Sigmoid colon (tissue), 4 donors: Measurements from ENCODE around the gene KAZN.

Experiments
- EP300 ChIP-seq, 4 donors: sonication (generic); formaldehyde crosslinking; IDR thresholded peaks; one replicate each; pipeline ENCODE4 v1.6.1; 2017; ENCODE audit warnings: antibody characterized with exemption in 4 of 4
- POLR2AphosphoS5 ChIP-seq, 4 donors: sonication (generic); formaldehyde crosslinking; IDR thresholded peaks; one replicate each; pipeline ENCODE4 v1.6.1; 2017; ENCODE audit warnings: antibody characterized with exemption in 4 of 4
- TF ChIP-seq, protein P1 (sequence below), 4 experiments: fragments of 450-650 bp in 3 of 4; fragments of 200-600 bp in 1 of 4; IDR thresholded peaks; one replicate each; pipeline ENCODE4 v1.5.1; 2016 to 2019; ENCODE audit warnings: antibody characterized with exemption in 4 of 4, mild to moderate bottlenecking in 3 of 4, moderate library complexity in 2 of 4

DNA sequence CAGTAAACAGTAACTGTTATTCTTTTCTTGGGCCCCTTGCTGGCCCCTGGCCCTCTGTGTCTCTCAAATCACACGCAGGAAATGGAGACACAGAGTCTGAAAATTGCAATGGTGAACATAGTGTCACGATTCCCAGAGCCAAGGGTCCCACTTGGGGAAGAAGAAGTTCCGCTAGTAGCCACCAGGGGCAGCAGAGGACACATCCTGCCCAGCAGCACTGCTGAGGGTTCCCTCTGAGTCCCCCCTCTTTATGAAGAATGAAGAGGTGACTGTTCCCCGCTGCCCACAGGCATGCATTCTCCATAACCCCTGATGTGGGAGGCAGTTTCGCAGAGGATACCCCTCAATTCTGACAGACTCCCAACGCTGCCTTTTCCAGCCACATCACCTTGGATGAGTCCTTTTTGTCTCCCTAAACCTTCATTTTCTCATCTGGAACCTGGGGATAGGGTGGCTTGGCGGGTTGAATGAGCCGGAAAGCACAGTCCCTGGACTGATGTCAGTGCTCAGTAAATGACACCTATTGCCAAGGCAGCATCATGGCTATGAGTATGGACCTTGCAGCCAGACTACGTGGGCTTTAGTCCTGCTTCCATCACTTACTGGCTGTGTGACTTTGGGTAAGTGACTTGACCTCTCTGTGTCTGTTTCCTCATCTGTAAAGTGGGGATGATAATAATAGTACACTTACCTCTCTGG, 317.0 kb downstream of the KAZN start:
- TF ChIP-seq, protein P1, sequence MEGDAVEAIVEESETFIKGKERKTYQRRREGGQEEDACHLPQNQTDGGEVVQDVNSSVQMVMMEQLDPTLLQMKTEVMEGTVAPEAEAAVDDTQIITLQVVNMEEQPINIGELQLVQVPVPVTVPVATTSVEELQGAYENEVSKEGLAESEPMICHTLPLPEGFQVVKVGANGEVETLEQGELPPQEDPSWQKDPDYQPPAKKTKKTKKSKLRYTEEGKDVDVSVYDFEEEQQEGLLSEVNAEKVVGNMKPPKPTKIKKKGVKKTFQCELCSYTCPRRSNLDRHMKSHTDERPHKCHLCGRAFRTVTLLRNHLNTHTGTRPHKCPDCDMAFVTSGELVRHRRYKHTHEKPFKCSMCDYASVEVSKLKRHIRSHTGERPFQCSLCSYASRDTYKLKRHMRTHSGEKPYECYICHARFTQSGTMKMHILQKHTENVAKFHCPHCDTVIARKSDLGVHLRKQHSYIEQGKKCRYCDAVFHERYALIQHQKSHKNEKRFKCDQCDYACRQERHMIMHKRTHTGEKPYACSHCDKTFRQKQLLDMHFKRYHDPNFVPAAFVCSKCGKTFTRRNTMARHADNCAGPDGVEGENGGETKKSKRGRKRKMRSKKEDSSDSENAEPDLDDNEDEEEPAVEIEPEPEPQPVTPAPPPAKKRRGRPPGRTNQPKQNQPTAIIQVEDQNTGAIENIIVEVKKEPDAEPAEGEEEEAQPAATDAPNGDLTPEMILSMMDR (IDR thresholded peaks at IDR 0.05), result peak; percentile 23 to 90 (median 61)
- TF ChIP-seq EP300 (IDR thresholded peaks at IDR 0.05) (no peak), POLR2AphosphoS5 (IDR thresholded peaks at IDR 0.05) (no peak)
